ENCODE measurements around the gene SLC35B2. TPM values are rescaled to one million over a fixed set of nuclear protein-coding genes. Genes with fewer than 3 reads are reported as not detected.

Gene SLC35B2
- total RNA-seq, 1 experiment from 2014 or later: 221 TPM

DNA sequence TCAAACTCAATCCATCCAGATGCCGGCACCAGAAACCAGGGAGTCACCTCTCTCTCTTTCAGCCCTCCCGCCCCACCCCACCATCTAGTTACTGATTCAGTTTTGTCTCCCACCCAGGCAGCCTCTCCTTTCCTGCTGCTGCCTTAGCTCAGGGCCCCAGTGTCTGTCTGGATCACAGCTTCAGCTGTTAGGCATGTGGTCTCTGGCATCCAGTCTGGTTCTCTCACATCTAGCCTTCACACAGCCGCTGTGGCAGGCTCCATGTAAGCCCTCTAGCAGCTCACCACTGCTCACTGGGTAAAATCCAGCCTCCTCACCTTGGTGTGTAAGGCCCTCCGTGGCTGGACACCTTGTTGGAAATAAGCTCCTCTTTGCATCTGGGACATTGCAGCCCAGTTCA is 34.5 kb upstream of the SLC35B2 start:
- no peak for DNase-seq (ENCODE audit: low read depth)
- in situ Hi-C loops (cut with HindIII; ENCODE audit: low pct_unique_long_range_greater_than_20kb, low sequenced_read_pairs): no loop called here

DNA sequence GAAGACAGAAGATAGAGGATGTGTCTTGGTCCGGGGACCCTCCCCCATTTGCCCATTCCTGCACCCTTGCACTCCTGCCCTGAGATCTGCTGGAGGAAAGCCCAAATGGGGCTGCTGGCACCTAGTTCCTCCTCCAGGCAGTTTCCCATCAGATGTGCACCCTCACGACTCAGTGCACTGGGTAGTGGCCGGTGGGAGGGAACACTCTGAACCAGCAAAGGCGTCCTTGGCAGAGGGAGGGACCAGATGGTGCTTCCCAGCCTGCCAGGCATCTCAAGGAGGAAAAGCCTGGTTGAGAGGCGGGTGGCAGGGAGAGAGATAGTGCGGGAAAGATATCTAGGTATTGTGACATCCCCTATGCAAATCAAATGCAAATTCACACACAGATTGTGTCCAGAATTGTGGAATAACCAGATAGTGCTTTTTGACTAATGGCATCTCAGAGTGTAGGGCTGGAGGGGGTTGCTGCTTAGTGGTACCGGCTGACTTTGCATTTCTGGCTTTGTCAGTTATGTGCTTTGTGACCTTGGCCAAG is 32.5 kb upstream of the SLC35B2 start:
- DNase-seq (ENCODE audit: low read depth): no peak
- in situ Hi-C loops (cut with HindIII; ENCODE audit: low pct_unique_long_range_greater_than_20kb, low sequenced_read_pairs): no loop called here

DNA sequence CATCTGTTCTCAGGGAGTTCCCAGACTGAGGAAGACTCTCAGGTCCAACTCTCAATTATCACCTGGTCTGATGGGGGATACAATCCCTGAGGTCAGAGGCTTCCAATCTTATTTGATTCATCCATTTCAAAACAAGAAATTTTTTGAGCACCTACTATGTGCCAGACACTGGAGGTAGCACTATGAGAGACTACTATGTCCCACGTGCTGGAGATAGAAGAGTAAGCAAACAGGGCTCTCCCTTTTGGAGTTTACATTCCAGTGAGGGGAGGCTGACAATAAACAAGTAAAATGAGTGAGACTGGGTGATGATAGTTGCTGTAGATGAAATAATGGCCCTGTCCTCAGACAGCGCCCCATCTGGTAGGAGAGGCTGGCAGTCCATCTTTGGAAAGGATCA is 29.4 kb upstream of the SLC35B2 start:
- in situ Hi-C loops (cut with HindIII; ENCODE audit: low pct_unique_long_range_greater_than_20kb, low sequenced_read_pairs): no loop called here
- no peak for DNase-seq (ENCODE audit: low read depth)

DNA sequence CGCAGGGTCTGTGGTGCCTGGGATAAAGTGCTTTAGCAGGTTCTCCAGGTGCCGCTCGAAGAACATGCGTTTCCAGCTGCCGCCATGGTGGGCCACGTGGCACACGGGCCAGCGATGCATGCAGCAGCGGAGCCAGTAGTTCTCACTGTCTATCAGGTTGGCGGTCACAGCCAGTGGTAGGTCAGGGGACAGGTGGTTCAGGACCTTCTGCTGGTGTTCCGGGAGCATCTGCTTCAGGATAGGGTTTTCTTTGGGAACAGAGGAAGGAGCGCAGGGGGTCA is 28.9 kb upstream of the SLC35B2 start:
- DNase-seq (ENCODE audit: low read depth): no peak
- in situ Hi-C loops (cut with HindIII; ENCODE audit: low pct_unique_long_range_greater_than_20kb, low sequenced_read_pairs): no loop called here

DNA sequence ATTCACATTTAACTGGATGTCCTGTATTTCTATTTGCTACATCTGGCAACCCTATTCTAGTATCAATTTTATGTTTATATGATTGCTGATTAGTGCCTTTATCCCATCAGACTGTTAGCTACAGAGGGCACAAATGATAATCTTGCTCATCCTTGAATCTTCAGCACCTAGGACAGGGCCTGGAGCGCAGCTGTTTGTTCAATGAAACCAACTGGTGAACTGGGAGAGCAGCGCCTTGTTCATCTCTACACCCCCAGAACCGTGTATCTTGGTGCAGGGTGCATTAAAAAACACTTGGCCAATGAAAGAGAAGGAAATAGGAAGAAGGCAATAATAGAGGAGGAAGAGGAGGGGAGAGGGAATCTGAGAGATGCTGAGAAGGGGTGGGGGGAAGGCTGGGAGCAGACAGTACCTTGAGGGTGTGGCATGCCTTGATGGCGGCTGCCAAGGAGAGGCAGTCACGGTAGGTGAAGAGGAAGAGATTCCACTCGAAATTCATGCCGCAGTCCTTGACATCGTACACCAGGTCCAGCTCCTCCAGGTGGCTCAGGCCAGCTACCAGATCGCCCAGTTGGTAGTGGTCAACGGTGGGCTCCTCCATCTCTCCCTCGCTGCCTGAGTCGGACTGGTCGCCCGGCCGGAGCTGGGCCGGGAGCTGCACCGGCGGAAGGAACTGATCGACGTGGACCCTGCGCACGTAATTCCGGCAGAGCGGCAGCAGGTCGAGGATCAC is 28.4 kb upstream of the SLC35B2 start:
- DNase-seq (ENCODE audit: low read depth): peak; percentile 29
- in situ Hi-C loops (cut with HindIII; ENCODE audit: low pct_unique_long_range_greater_than_20kb, low sequenced_read_pairs): no loop called here

DNA sequence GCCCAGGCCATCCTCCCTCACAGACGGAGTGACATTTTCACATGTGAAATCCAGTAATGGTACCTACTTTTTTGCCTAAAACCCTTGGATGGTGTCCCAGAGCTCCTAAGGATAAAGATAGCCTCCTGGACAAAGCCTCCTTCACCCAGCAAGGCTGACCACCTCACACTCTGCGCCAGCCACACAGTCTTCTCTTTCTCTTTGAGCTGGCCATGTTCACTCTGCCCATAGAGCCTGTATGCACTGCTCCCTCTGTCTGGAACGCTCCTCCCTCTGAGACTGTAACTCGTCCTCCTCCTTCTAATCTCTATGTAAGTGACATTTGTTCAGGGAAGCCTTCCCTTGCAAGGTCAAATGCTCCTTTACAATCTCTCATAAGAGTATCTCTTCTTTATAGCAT is 27.5 kb upstream of the SLC35B2 start:
- DNase-seq (ENCODE audit: low read depth): no peak
- in situ Hi-C loops (cut with HindIII; ENCODE audit: low pct_unique_long_range_greater_than_20kb, low sequenced_read_pairs): no loop called here

DNA sequence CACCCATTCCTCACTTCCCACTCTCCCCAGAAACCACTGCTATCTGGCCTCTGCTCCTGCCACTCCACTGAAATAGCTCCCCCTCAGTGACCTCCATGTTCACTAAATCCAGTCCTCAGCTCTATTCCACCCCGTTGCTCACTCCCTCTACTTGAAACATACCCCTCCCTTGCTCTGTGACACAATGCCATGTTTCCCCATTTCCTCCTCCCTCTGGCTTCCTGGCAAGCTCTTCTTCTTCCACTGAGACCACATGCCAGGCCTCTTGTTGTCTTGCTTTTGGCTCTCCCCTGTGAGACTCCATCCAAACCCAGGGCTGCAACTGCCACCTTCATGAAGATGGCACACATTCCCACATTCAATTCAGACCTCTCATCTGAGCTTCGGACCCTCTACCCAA is 26.8 kb upstream of the SLC35B2 start:
- in situ Hi-C loops (cut with HindIII; ENCODE audit: low pct_unique_long_range_greater_than_20kb, low sequenced_read_pairs): no loop called here
- DNase-seq (ENCODE audit: low read depth): no peak

DNA sequence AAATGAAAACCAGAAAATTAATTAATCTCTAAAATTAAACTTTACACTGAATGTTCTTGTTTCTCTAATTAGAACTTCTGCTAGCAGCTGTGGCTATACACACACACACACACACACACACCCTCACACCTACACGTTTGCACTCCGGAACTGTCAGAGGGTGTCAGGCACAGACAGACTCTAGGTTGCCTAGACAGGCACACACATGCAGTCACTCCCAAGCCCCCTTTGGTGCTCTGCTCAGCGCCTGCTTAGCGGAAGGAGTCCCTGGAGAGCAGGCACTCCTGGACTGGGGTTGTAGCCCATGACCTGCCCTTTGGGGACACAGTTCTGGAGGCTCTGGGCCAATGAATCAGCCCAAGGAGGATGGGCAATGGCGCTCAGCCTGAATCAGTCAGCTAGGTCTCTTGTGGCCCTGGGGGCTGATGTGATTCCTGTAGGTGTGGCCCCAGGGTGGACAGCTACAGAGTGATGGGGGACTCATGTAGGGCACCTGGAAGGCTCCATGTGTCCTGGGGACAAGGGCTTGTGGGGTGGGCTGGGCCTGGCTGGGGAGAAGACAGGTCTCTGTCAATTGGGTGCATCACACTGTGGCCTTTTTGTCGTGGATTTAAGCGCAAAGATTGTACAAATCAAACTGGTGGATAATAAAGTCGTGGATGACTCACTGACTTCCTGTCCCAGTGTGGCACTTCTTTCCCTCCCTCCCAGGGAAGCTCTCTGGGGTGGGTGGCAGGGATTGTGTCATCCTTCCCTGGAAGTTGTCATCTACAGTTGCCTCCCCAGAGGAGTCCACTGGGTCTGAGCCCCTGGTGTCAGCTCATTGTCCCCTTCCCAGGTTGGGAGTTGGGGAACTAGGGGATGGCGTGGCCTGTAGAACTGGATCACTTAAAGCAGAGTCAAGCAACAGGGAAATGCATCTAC is 21.7 kb upstream of the SLC35B2 start:
- DNase-seq (ENCODE audit: low read depth): no peak
- in situ Hi-C loops (cut with HindIII; ENCODE audit: low pct_unique_long_range_greater_than_20kb, low sequenced_read_pairs): no loop called here

DNA sequence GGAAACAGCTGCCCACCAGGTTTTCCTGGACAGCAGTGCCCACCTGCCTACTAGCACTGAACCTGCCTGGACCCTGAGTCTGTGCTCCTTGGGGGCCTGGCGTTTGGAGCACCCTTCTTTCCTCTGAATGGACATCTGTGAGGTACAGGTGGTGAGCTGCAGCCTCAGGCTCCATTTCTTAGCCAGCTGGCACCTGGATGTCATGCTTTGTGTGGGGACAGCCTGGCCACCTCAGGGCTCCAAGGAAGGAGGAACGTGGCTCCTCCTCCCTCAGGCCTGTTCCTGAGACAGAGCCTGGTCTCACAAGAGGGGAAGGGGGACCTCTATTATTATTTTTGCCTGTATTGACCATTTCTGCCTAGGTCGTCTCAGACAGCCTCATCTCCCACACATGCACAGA is 21.0 kb upstream of the SLC35B2 start:
- in situ Hi-C loops (cut with HindIII; ENCODE audit: low pct_unique_long_range_greater_than_20kb, low sequenced_read_pairs): no loop called here
- no peak for DNase-seq (ENCODE audit: low read depth)

DNA sequence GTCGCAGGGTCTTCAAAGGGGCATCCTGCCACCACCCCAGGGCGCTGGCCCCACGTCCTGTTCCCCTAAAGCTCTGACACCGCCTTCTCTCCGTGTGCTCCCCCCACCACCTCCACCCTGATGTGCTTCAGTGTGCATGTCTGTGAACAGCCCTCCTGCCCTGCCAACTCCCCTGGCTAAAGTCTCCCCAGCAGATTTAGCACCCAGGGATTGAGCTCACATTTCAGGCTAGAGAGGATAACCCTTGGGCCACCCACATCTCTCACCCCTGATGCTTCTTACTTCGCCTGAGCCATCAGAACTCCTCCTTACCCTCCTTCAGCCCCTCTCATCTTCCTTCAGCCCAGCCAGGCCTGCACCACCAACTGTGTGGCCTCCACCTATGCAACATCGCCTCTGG is 20.4 kb upstream of the SLC35B2 start:
- in situ Hi-C loops (cut with HindIII; ENCODE audit: low pct_unique_long_range_greater_than_20kb, low sequenced_read_pairs): no loop called here
- no peak for DNase-seq (ENCODE audit: low read depth)

DNA sequence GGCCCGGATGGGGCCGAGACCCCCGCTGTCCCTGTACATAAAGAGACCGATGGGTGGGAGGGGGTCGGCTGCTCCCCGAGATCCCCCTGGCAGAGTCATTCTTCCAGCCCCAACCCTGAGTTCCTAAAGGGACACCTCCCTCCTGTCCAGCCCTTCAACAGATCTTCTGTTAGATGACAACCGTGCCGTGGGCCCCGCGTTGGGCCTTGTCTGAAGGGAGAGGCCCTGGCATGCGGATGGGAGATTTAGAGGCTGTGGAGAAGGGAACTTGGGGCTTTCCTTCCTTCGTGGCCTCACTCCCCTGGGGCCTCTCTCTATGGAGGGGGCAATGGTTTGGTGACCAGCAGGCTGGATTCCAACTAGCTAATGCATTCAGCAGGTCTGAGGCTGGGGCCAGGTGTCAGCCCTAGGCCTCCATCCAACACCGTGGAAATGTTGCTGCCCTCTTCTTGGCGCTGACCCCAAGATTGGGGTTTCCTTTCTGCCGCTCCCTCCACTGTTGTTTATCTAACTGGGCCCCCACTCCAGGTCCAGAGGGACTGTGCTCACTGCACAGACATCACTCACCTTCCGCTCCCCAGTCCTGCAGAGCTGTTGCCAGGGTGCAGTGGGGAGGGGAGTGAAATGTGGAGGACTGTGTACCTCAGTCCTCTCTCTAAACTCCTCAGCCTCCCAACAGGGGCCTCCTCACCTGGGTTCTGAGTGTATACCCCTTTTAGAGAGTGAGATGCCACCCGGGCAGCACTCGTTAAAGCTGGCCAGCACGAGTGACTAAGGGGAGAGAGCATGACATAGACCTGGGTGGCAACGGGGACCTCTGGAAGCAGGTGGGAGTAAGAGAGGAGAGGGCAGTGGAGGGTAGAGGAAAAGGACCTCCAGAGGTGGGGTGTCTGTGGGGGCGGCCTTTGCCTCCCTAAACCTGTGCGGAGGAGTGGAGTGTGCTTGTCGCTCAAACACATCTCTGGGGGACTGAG is 19.6 kb upstream of the SLC35B2 start:
- no peak for DNase-seq (ENCODE audit: low read depth)
- in situ Hi-C loops (cut with HindIII; ENCODE audit: low pct_unique_long_range_greater_than_20kb, low sequenced_read_pairs): no loop called here

DNA sequence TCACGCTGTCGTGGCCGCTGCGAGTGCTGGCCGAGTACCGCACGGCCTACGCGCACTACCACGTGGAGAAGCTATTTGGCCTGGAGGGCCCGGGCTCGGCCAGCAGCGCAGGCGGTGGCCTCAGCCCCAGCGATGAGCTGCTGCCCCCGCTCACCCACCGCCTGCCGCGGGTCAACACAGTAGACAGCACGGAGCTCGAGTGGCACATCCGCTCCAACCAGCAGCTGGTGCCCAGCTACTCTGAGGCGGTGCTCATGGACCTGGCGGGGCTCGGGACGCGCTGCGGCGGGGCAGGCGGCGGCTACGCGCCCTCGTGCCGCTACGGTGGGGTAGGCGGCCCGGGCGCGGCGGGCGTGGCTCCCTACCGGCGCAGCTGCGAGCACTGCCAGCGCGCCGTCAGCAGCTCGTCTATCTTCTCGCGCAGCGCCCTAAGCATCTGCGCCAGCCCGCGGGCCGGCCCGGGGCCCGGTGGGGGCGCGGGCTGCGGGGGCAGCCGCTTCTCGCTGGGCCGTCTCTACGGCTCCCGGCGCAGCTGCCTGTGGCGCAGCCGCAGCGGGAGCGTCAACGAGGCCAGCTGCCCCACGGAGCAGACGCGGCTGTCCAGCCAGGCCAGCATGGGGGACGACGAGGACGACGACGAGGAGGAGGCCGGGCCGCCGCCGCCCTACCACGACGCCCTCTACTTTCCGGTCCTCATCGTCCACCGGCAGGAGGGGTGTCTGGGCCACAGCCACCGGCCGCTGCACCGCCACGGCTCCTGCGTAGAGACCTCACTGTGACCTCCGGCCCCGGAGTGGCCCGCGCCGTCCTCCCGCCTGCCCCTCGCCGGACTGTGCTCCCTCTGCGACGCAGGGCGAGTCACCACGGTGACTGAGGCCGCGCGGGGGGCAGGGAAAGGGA is 18.7 kb upstream of the SLC35B2 start:
- DNase-seq (ENCODE audit: low read depth): no peak
- in situ Hi-C loops (cut with HindIII; ENCODE audit: low pct_unique_long_range_greater_than_20kb, low sequenced_read_pairs): no loop called here

DNA sequence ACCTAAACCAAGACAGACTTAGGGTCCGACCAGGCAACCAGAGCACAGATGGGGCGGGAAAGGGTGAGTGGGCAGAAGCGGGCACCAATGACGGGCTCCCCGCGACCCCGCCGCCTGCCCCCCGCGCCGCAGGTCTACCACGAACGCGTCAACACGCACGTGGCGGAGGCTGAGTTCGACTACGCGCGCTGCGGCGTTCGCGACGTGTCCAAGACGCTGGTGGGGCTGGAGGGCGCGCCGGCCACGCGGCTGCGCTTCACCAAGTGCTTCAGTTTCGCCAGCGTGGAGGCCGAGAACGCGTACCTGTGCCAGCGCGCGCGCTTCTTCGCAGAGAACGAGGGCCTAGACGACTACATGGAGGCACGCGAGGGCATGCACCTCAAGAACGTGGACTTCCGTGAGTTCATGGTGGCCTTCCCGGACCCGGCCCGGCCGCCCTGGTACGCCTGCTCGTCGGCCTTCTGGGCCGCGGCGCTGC is 18.0 kb upstream of the SLC35B2 start:
- in situ Hi-C loops (cut with HindIII; ENCODE audit: low pct_unique_long_range_greater_than_20kb, low sequenced_read_pairs): no loop called here
- no peak for DNase-seq (ENCODE audit: low read depth)

DNA sequence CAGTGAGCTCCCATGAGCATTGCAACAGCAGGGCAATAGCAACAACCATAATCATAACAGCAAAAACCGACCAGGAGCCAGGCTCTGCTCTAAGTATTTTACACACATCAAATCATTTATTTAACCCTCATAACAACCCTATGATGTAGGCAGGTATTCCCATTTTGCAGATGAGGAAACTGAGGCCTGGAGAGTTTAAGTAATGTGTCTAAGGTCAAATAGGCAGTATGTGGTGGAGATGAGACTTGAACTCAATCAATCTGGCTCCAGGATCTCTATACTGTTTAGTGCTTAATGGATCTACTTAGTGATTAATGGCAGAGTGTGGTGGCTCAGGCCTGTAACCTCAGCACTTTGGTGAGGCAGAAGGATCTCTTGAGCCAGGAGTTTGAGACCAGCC is 16.3 kb upstream of the SLC35B2 start:
- in situ Hi-C loops (cut with HindIII; ENCODE audit: low pct_unique_long_range_greater_than_20kb, low sequenced_read_pairs): no loop called here
- no peak for DNase-seq (ENCODE audit: low read depth)

DNA sequence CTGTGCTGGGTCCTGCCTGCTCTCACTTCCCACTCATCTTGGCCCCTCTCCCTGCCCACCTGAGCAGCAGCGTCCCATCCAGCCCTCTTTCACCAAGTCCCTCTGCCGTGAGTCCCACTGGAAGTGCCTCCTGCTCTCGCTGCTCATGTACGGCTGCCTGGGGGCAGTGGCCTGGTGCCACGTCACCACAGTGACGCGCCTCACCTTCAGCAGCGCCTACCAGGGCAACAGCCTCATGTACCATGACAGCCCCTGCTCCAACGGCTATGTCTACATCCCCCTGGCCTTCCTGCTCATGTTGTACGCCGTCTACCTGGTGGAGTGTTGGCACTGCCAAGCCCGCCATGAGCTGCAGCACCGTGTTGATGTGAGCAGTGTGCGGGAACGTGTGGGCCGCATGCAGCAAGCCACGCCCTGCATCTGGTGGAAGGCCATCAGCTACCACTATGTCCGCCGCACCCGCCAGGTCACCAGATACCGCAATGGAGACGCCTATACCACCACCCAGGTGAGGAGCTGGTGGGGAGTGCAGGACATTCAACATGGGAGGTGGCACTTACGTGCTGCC is 15.8 kb upstream of the SLC35B2 start:
- in situ Hi-C loops (cut with HindIII; ENCODE audit: low pct_unique_long_range_greater_than_20kb, low sequenced_read_pairs): no loop called here
- DNase-seq (ENCODE audit: low read depth): no peak

DNA sequence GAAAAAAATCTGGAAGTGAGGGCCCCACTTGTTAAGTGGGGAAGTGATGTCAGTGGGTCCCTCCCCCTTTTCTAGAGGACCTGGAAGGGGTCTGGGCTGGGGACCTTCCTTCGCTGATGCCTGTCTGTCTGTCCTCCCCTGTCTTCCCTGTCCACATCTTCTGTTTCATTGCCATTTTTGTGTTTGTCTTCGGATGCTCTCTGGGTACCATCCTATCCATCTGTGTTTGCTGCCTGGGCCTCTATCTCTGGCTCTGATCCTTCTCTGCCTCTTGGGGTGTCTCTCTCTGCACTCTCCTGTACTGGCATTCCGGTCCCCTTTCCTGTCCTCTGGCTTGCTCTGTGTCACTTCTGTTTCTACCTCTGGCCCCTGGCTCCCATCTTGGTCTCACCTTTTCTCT is 15.2 kb upstream of the SLC35B2 start:
- no peak for DNase-seq (ENCODE audit: low read depth)
- in situ Hi-C loops (cut with HindIII; ENCODE audit: low pct_unique_long_range_greater_than_20kb, low sequenced_read_pairs): no loop called here

DNA sequence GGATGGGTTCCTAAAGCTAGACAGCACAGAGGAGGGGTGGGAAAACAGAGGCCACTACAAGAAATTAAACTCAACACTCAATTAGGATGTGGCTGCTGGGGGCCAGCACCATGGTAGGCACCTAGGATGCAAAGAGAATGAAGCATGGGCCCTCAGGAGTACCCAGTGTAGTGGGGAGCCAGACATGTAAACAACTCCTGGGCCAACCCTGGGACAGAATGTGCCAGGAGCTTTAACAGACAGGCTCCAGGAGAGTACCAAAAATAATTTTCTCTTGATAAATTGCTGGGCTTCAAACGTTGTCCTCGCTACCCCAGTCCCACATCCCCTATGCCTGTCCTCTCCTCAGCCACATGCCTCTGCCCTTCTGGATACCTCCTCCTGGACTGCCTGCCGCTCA is 14.6 kb upstream of the SLC35B2 start:
- in situ Hi-C loops (cut with HindIII; ENCODE audit: low pct_unique_long_range_greater_than_20kb, low sequenced_read_pairs): no loop called here
- DNase-seq (ENCODE audit: low read depth): no peak

Data from Caki2 (cell line).